Ramos (cell line): ENCODE data around the gene MVB12B.

Experiments
- in situ Hi-C: fragments of 300-500 bp; cut with MboI; formaldehyde crosslinking; loops from one replicate; pipeline ENCODE4 v1.14.3; 2022; ENCODE audit warnings: low sequenced_read_pairs; ENCODE audit not compliant: unreplicated experiment

MVB12B gene

GRCh38 chr9:126480813-126481212 lies 154.2 kb downstream of the MVB12B start:
- in situ Hi-C loops = no loop called here

GRCh38 chr9:126481862-126482261 lies 155.2 kb downstream of the MVB12B start:
- in situ Hi-C loops = no loop called here

- in situ Hi-C loops = no loop called here
Measured at GRCh38 chr9:126482361-126483044, 155.9 kb downstream of the MVB12B start.

- in situ Hi-C loops = no loop called here
Measured at GRCh38 chr9:126483468-126484073, 156.9 kb downstream of the MVB12B start.

- in situ Hi-C loops = no loop called here
Measured at GRCh38 chr9:126485662-126486061, 159.0 kb downstream of the MVB12B start.

GRCh38 chr9:126486276-126486675 lies 159.6 kb downstream of the MVB12B start:
- in situ Hi-C loops = no loop called here

- in situ Hi-C loops = no loop called here
Measured at GRCh38 chr9:126487856-126488255, 161.2 kb downstream of the MVB12B start.

- in situ Hi-C loops = no loop called here
Measured at GRCh38 chr9:126488310-126488709, 161.7 kb downstream of the MVB12B start.

GRCh38 chr9:126488881-126489404 lies 162.3 kb downstream of the MVB12B start:
- in situ Hi-C loops = no loop called here

- in situ Hi-C loops = no loop called here
Measured at GRCh38 chr9:126489581-126490213, 163.1 kb downstream of the MVB12B start.

- in situ Hi-C loops = no loop called here
Measured at GRCh38 chr9:126490214-126490631, 163.6 kb downstream of the MVB12B start.

- in situ Hi-C loops = no loop called here
Measured at GRCh38 chr9:126490871-126491567, 164.4 kb downstream of the MVB12B start.

GRCh38 chr9:126491568-126491879 lies 164.9 kb downstream of the MVB12B start:
- in situ Hi-C loops = no loop called here

GRCh38 chr9:126491949-126492348 lies 165.3 kb downstream of the MVB12B start:
- in situ Hi-C loops = no loop called here

- in situ Hi-C loops = no loop called here
Measured at GRCh38 chr9:126494264-126494663, 167.6 kb downstream of the MVB12B start.

GRCh38 chr9:126494746-126495145 lies 168.1 kb downstream of the MVB12B start:
- in situ Hi-C loops = no loop called here

GRCh38 chr9:126495411-126496180 lies 169.0 kb downstream of the MVB12B start:
- in situ Hi-C loops = no loop called here

- in situ Hi-C loops = no loop called here
Measured at GRCh38 chr9:126496181-126496576, 169.6 kb downstream of the MVB12B start.

- in situ Hi-C loops = no loop called here
Measured at GRCh38 chr9:126496781-126497659, 170.4 kb downstream of the MVB12B start.
